GM19372 (cell line): ENCODE data around the gene FBXL15.
A peak's percentile ranks its signal among the peaks of the same experiment; 100 is the strongest.
"Not testable (repeated sequence)": the region's sequence is repeated elsewhere in the genome, so short reads cannot be mapped to it uniquely, and the experiment has no call there.

Experiments used
- ATAC-seq: cut with Tn5 transposase; IDR thresholded peaks from one replicate; pipeline ENCODE4 v1.9.1; 2021; ENCODE audit warnings: mild to moderate bottlenecking, low read depth, moderate library complexity; ENCODE audit not compliant: unreplicated experiment

Gene FBXL15

GRCh38 chr10:102452672-102453340 lies 32.2 kb downstream of the FBXL15 start:
- no peak for ATAC-seq

GRCh38 chr10:102453502-102453901 lies 32.9 kb downstream of the FBXL15 start:
- no peak for ATAC-seq

DNA sequence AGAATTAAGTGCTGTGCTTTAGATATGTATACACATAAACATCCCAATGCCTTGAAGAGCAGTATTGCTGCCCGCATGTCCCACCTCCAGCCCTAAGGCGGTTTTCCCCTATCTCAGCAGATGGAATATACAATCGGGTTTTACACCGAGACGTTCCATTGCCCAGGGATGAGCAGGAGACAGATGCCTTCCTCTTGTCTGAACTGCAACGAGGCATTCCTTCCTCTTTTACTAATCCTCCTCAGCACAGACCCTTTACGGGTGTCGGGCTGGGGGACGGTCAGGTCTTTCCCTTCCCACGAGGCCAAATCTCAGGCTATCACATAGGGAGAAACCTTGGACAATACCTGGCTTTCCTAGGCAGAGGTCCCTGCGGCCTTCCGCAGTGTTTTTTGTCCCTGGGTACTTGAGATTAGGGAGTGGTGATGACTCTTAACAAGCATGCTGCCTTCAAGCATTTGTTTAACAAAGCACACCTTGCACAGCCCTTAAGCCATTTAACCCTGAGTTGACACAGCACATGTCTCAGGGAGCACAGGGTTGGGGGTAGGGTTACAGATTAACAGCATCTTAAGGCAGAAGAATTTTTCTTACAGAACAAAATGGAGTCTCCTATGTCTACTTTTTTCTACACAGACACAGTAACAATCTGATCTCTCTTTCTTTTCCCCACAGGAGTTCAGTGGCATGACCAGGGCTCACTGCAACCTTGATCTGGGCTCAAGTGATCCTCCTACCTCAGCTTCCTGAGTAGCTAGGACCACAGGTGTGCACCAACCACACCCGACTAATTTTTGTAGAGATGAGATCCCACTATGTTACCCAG lies 34.2 kb downstream of the FBXL15 start:
- not testable (repeated sequence) for ATAC-seq

DNA sequence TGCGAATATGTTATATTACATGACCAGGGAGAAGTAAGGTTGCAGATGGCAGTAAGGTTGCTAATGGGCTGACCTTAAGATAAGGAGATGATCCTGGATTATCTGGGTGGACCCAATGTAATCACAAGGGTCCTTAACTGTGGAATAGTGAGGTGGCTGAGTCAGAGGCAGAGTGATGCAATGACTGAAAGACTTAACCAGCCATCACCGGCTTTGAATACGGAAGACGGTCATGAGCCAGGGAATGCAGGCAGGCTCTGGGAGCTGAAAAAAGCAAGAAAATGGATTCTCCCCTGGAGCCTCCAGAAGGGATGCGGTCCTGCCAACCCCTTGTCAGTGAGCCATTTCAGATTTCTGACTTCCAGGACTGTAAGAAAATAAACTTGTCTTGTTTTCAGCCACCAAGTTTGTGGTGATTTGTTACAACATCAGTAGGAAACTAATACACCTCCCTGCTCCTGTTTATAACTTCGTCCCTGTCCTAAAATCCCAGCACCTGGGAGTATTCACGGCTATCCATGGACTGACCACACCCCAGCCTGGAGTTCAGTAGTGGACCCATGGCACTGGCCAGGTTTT lies 35.3 kb downstream of the FBXL15 start:
- ATAC-seq = no peak

DNA sequence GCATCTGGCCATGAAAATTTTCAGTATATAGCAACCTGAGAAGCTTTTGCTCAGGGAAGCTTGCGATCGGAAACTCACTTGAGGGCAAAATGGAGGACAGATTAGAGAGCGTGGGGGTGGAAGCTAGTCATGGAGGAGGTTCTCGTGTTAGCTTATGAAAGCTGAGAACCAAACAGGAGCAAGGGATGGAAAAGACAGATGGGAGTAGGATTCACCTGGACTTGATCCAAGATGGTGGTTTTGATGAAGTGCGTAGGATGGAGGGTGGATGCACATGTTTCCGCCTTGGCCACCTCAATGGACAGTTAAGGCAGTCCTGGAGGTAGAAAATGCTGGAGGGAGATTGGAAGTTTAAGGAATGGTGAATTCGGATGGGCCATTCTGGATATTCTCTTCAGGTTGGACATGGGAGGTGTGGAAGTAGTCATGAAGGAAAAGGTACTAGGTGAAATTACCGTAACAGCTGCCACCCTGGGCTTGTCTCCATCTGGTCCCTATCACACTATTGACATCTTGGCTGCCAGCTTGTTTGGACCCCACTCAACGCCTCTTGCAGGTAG lies 37.0 kb downstream of the FBXL15 start:
- no peak for ATAC-seq

DNA sequence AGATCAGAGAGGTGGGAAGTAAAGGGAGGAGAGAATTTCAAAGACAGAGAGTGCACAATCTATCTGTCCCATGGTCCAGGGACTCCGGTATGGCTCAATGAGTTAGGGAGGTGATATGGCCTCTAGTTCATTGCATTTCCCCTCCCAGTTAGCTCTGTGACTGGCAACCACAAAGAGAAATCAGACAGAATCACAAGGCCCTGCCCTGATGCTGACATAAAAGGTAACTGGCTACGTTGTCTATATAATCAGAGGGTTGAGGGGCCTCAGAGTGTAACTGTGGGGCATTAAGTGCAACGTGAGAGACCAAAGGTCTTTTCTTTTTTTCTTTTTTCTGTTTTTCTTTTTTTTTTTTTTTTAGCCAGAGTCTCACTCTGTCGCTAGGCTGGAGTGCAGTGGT lies 38.0 kb downstream of the FBXL15 start:
- no peak for ATAC-seq

DNA sequence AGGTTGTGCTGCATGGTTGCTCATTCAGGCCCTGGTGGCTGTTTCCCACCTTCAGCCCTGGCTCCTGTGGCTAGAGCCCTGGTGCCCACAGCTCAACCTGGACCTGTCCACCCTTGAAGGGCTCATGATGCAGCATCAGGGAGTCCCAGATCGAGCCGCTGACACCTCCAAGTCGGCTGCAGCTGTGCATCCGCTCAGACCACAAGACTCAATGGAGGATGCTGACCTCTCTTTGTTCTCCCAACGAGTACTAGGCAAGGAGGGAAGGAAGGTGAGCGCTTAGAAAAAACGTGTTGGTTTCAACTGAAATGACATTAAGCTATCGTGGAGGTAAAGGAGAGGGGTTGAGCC lies 40.2 kb downstream of the FBXL15 start:
- peak; percentile 32 for ATAC-seq

GRCh38 chr10:102461187-102462054 lies 40.8 kb downstream of the FBXL15 start:
- ATAC-seq = peak; percentile 91

- no peak for ATAC-seq
These were observed 41.9 kb downstream of the FBXL15 start for GRCh38 chr10:102462512-102463054.

DNA sequence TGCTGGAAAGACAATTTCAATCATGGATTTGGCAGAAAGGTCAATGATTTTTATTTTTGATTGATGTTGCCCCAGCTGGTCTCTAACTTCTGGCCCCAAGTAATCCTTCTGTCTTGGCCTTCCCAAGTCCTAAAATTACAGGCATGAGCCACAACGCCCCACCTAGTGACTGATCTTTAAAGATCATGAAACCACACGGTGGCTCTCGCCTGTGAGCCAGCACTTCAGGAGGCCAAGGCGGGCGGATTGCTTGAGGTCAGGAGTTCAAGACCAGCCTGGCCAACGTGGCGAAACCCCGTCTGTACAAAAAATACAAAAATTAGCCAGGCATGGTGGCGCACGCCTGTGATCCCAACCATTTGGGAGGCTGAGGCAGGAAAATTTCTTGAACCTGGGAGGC lies 43.3 kb downstream of the FBXL15 start:
- no peak for ATAC-seq

- no peak for ATAC-seq
These were observed 44.8 kb downstream of the FBXL15 start for GRCh38 chr10:102465466-102465865.

GRCh38 chr10:102467318-102467717 lies 46.7 kb downstream of the FBXL15 start:
- no peak for ATAC-seq

DNA sequence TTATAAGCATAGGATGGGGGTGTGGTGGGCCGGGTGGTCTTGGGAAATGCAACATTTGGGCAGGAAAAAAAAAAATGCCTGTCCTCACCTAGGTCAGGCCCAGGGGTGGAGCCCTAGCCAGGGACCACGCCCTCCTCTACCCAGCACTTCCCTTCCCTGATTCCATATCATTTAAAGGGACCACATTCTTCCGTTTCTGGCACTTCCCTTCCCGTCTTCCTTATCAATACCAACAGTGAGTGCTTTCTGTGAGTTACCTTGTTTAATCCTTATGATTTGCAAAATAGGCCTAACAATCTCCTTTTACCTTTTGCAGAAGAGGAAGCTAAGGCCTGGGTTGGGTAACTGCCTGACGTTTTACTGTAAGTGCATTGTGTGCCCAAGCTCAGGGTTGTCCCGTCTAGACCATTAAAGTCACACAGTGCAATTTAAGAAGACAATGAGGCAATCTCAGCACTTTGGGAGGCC lies 47.4 kb downstream of the FBXL15 start:
- no peak for ATAC-seq

GRCh38 chr10:102468683-102469082 lies 48.0 kb downstream of the FBXL15 start:
- ATAC-seq = no peak

DNA sequence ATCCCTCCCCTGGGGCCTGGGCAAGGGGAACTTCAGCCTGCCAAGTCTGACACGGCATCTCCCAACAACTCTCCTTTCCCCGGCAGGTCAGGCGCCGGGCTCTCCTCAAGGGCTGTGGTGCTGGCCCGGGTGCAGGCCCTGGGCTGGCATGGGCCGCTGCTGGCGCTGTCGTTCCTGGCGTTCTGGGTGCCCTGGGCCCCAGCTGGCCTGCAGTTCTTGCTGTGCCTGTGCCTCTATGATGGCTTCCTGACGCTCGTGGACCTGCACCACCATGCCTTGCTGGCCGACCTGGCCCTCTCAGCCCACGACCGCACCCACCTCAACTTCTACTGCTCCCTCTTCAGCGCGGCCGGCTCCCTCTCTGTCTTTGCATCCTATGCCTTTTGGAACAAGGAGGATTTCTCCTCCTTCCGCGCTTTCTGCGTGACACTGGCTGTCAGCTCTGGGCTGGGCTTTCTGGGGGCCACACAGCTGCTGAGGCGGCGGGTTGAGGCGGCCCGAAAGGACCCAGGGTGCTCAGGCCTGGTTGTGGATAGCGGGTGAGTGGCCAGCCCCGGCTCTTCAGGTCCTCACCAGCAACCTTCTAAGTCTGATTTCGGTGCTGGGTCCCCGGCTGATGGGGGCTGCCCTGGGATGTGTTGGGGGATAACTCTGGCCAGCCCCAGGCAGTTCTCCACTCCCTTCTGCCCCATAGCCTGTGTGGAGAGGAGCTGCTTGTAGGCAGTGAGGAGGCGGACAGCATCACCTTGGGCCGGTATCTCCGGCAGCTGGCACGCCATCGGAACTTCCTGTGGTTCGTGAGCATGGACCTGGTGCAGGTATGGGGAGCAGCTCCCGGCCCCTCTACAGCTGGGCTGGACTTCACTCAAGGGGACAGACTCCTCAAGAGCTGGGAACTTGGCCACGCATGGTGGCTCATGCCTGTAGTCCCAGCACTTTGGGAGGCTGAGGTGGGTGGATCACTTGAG lies 50.2 kb downstream of the FBXL15 start:
- no peak for ATAC-seq
